ENCODE measurements around the gene OR9A2.

The OR9A2 gene

GRCh38 chr7:143002106-143002505, 24.8 kb downstream of the OR9A2 start:
- TF ChIP-seq, protein P1, sequence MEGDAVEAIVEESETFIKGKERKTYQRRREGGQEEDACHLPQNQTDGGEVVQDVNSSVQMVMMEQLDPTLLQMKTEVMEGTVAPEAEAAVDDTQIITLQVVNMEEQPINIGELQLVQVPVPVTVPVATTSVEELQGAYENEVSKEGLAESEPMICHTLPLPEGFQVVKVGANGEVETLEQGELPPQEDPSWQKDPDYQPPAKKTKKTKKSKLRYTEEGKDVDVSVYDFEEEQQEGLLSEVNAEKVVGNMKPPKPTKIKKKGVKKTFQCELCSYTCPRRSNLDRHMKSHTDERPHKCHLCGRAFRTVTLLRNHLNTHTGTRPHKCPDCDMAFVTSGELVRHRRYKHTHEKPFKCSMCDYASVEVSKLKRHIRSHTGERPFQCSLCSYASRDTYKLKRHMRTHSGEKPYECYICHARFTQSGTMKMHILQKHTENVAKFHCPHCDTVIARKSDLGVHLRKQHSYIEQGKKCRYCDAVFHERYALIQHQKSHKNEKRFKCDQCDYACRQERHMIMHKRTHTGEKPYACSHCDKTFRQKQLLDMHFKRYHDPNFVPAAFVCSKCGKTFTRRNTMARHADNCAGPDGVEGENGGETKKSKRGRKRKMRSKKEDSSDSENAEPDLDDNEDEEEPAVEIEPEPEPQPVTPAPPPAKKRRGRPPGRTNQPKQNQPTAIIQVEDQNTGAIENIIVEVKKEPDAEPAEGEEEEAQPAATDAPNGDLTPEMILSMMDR (conservative IDR thresholded peaks at IDR 0.05), result peak; percentile 74
- TF ChIP-seq ZFX (IDR thresholded peaks at IDR 0.05), result no peak
- no peak overlapping the region for H3K27ac ChIP-seq

DNA sequence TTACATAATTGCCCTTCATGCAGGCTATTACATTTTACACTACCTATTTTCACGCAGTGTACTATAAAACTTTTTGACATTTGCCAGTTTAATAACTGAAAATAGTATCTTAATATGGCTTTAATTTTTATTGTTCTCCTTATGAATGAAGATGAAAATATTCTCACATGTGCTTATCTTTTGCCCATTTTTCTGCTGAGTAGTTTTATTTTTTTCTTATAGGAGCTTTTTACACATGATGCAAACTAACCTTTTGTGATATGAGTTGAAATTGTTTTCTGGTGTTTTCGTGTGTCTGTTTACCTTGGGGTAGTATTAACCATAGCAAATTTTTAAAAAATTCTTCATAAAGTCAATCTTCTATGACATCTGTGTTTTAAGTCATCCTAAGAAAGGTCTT, 26.3 kb downstream of the OR9A2 start:
- TF ChIP-seq, protein P1 (conservative IDR thresholded peaks at IDR 0.05), result no peak
- no peak for TF ChIP-seq ZFX (IDR thresholded peaks at IDR 0.05)
- no peak overlapping the region for H3K27ac ChIP-seq

DNA sequence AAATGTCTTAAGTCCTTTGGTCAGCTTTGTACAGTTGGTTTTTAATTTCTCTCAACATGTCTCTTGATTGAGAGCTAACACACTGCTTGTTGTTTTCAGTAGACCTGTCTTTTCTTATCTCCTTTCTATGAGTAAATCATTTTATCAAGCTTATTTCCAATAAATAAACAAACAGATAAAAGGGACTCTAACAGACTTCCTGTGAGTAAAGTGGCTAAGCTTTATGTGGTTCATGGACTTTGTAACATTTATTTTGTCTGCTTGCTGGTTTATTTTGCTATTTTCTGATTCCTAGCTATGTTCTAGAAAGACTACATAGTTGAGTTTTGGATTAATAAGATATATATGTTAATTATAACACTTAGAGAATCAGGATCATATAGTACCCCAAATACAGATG, 27.1 kb downstream of the OR9A2 start:
- no peak overlapping the region for H3K27ac ChIP-seq
- TF ChIP-seq ZFX (IDR thresholded peaks at IDR 0.05), result no peak
- TF ChIP-seq, protein P1 (conservative IDR thresholded peaks at IDR 0.05), result no peak

DNA sequence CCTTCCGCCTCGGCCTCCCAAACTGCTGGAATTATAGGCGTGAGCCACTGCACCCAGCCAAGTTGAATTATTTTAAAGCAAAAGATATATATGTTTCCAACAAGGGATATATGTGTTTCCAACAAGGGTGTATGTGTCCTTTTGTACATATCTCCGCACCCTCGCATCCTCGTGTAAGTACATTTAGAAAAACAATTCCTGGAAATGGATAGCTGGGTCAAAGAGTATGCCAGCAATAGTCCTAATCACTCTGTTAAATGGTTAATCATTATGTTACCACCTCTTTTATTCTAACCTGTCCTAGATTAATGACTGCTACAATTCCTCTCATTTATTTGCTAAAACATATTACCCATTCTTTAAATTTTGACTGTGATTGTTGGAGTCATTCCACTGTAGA, 28.0 kb downstream of the OR9A2 start:
- TF ChIP-seq ZFX (IDR thresholded peaks at IDR 0.05), result no peak
- TF ChIP-seq, protein P1 (conservative IDR thresholded peaks at IDR 0.05), result no peak
- no peak overlapping the region for H3K27ac ChIP-seq

DNA sequence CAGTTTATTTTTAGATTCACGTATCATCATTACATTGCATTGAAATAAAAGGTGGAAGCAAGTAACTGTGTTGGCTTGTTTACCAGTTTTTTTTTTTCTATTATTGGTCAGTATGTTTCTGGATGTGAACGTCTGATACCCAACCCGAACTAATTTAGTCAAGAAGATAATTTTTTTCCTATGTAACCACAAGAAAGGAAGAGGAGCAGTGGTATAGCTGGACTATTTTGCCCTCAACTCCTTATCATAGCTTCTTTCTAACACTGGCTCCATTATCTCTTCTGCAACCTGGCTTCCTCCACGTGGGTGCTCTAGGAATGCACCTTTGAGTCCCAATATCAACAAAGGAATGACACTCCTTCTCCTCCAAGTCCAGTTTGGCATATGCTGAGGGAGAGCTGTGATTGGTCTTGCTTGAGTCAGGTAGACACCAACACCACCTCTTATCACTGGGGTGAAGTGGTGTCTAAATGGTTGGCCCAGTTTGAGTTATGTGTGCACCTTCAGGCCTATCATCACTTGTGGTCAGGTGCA, 29.4 kb downstream of the OR9A2 start:
- TF ChIP-seq, protein P1 (conservative IDR thresholded peaks at IDR 0.05), result no peak
- TF ChIP-seq ZFX (IDR thresholded peaks at IDR 0.05), result no peak
- no peak overlapping the region for H3K27ac ChIP-seq

DNA sequence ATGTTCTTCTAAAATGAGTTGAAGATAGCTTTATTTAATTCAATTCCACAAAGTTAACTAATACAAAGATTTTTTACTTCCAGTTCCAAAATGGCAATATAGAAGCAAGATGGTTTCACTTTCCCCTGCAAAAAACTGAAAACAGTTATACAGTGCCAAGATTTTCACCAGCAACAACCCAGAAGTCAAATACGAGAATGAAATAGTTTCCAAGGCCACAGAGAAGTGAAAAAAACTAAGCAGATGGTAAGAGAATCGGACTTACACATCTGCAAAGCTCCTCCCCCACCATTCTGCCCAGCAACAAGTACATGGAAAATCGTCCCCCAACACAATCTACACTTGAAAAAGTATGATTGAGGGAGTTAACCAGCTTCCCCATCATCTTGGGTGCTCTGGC, 34.5 kb downstream of the OR9A2 start:
- H3K27ac ChIP-seq, result no peak overlapping the region
- TF ChIP-seq, protein P1 (conservative IDR thresholded peaks at IDR 0.05), result no peak
- TF ChIP-seq ZFX (IDR thresholded peaks at IDR 0.05), result no peak

- TF ChIP-seq, protein P1 (conservative IDR thresholded peaks at IDR 0.05), result no peak
- no peak for TF ChIP-seq ZFX (IDR thresholded peaks at IDR 0.05)
Observed at GRCh38 chr7:142984297-142984696, 42.6 kb downstream of the OR9A2 start.

More at GRCh38 chr7:142984297-142984696, 42.6 kb downstream of the OR9A2 start:
- H3K27ac ChIP-seq, result no peak overlapping the region
